ENCODE measurements around the gene LRMDA.

The LRMDA gene

GRCh38 chr10:75406462-75407223, 24.8 kb upstream of the LRMDA start:
- no peak overlapping the region for H3K27ac ChIP-seq
- no peak overlapping the region for H3K4me3 ChIP-seq
- TF ChIP-seq CTCF (IDR thresholded peaks at IDR 0.05) = no peak
- DNase-seq (ENCODE audit: low spot score) = no peak

- DNase-seq (ENCODE audit: low spot score) = no peak
- TF ChIP-seq CTCF (IDR thresholded peaks at IDR 0.05) = no peak
- Histone ChIP-seq H3K27ac (peak overlapping the region; percentile 67 to 88), H3K4me3 (peak overlapping the region; percentile 71)
These were observed 24.2 kb upstream of the LRMDA start for GRCh38 chr10:75407224-75407712.

- H3K4me3 ChIP-seq = peak overlapping the region; percentile 71
- TF ChIP-seq CTCF (IDR thresholded peaks at IDR 0.05) = no peak
- DNase-seq (ENCODE audit: low spot score) = no peak
- H3K27ac ChIP-seq = peak overlapping the region; percentile 67 to 88
These were observed 23.5 kb upstream of the LRMDA start for GRCh38 chr10:75407713-75408508.

- peak overlapping the region; percentile 67 to 88 for H3K27ac ChIP-seq
- DNase-seq (ENCODE audit: low spot score) = no peak
- no peak for TF ChIP-seq CTCF (IDR thresholded peaks at IDR 0.05)
- peak overlapping the region; percentile 71 for H3K4me3 ChIP-seq
These were observed 22.9 kb upstream of the LRMDA start for GRCh38 chr10:75408509-75408875.

- TF ChIP-seq CTCF (IDR thresholded peaks at IDR 0.05) = no peak
- H3K4me3 ChIP-seq = peak overlapping the region; percentile 71
- no peak for DNase-seq (ENCODE audit: low spot score)
- peak overlapping the region; percentile 64 to 88 for H3K27ac ChIP-seq
These were observed 22.2 kb upstream of the LRMDA start for GRCh38 chr10:75408911-75409885.

- no peak for TF ChIP-seq CTCF (IDR thresholded peaks at IDR 0.05)
- Histone ChIP-seq H3K4me3 (no peak overlapping the region), H3K27ac (peak overlapping the region in 1 of 2 donors; percentile 88)
- no peak for DNase-seq (ENCODE audit: low spot score)
These were observed 21.1 kb upstream of the LRMDA start for GRCh38 chr10:75410132-75411005.

Data from coronary artery (tissue), 2 donors.